DMS79 treated with DMSO at 0.1 percent for 48 hours (cell line): ENCODE results near the gene MACROD2.

Experiments
- DNase-seq: peaks from one replicate; lab custom pipeline; 2025; lab: John Stamatoyannopoulos, UW

The MACROD2 gene

GRCh38 chr20:15047601-15048000 is 1052.3 kb downstream of the MACROD2 start:
- DNase-seq = no peak

GRCh38 chr20:15056246-15056645 is 1060.9 kb downstream of the MACROD2 start:
- no peak for DNase-seq

GRCh38 chr20:15058841-15059240 is 1063.5 kb downstream of the MACROD2 start:
- no peak for DNase-seq

DNA sequence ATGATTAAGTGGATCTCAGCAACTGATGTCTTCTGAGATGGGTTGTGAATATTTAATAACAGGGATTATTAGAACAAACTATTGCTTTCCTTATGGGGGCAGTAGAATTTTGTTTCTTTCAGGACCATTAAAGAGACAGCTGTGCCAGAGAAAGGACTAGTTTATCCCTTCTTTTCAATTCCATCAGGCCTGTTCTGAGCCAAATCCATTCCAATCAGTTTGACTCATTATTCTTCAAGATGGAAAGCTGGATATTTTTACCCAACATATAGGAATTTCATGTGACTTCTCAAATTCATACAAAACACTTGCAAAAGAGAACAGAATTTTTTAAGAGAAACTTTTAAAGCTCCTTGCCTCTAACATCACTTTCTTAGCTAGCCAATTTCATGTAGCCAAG is 1064.1 kb downstream of the MACROD2 start:
- no peak for DNase-seq

GRCh38 chr20:15060265-15061060 is 1065.1 kb downstream of the MACROD2 start:
- no peak for DNase-seq

- no peak for DNase-seq
These were observed 1065.7 kb downstream of the MACROD2 start for GRCh38 chr20:15061061-15061430.

- no peak for DNase-seq
These were observed 1066.6 kb downstream of the MACROD2 start for GRCh38 chr20:15061955-15062354.

DNA sequence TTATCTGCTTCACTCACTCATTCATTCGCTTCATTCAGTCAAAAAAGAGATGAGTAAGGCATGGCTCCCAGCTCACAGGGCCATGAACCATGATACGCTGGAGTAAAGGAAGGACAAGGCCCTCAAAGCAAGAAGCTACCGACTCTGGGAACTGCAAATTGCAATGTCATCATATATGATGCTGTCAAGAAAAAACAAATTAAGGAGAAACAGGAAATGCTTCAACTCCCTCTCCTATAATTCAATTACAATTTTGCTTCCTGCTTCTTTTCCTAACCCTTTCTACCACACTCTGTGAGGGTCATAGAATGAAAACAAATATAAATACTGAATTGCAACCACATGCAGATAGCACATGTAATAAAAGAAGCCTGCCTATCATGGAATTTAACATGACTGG is 1067.8 kb downstream of the MACROD2 start:
- no peak for DNase-seq

- no peak for DNase-seq
These were observed 1069.4 kb downstream of the MACROD2 start for GRCh38 chr20:15064741-15065140.

DNA sequence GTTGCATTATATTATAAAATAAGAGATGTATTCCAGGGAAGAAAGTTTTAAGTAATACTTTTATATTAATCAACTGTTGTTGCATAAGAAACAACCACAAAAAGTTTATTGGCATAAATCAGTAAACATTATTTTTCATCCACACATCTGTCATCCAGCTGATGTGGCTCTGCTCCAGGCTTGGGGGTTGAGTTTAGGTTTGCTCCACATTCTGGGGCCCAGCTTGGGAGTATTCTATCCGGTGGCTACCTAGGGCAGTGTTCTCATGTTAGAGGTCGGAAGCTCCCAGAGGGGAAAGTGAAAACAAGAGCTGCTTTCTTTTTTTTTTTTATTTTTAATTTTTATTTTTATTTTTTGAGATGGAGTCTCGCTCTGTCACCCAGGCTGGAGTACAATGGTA is 1070.5 kb downstream of the MACROD2 start:
- no peak for DNase-seq

GRCh38 chr20:15068486-15068885 is 1073.2 kb downstream of the MACROD2 start:
- DNase-seq = no peak

DNA sequence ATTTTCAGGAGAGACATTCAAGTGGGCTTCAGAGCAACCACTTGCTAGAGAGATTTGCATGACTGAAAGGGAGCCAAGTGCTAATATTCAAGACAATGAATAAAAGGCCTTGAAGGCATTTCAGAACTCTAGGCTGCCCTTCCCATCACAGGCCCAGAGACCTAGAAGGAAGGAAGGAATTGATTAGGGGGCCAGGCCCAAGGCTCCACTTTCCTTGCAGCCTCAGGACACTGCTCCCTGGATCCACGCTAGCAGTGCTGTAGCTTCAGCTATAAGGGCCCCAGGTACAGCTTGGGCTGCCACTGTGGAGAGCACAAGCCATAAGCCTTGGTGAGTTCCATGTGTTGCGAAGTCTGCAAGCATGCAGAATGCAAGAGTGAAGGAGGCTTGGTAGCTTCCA is 1074.0 kb downstream of the MACROD2 start:
- DNase-seq = no peak

- DNase-seq = no peak
These were observed 1075.9 kb downstream of the MACROD2 start for GRCh38 chr20:15071085-15071808.

DNA sequence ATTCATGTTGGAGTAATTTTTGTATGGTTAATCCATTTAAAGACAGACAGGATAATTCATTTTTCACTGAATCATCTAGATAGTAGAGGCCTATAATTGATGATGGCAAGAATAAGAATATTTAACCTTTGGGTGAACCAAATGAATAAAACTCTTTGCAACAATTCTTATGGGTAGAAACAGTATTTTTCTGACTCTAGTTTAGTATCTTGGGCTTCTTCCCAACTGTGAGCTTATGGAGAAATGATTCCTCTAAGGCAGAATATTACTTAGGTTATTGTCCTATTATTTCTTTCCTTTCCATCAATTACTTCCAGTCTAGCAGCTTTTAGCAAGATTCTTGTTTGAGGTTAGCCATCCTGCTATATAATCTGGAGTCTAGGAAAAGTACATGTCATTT is 1077.0 kb downstream of the MACROD2 start:
- no peak for DNase-seq

DNA sequence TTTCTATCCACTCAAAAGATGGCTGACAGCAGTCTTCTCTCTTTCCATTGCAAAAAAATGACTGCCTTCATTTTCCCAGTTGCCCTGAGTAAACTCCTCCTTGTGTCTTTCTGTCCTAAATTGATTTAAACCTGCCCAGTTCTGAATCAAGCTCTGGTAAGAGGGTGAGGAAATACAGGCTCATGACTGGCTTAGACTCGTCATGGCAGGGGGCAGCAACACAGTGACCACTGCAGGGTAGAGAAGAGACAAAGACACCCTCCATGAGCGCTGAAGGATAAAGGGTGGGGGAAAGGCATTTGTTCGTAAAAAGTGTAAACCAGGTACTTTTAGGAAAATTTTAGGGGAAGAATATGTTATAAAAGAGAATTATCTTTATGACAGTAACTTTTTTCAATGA is 1080.3 kb downstream of the MACROD2 start:
- DNase-seq = no peak

- no peak for DNase-seq
These were observed 1081.5 kb downstream of the MACROD2 start for GRCh38 chr20:15076785-15077184.

- no peak for DNase-seq
These were observed 1082.5 kb downstream of the MACROD2 start for GRCh38 chr20:15077733-15078250.

- no peak for DNase-seq
These were observed 1084.5 kb downstream of the MACROD2 start for GRCh38 chr20:15079594-15080340.

- no peak for DNase-seq
These were observed 1085.9 kb downstream of the MACROD2 start for GRCh38 chr20:15081261-15081660.

GRCh38 chr20:15091421-15092037 is 1096.2 kb downstream of the MACROD2 start:
- no peak for DNase-seq

- no peak for DNase-seq
These were observed 1103.0 kb downstream of the MACROD2 start for GRCh38 chr20:15098351-15098750.

DNA sequence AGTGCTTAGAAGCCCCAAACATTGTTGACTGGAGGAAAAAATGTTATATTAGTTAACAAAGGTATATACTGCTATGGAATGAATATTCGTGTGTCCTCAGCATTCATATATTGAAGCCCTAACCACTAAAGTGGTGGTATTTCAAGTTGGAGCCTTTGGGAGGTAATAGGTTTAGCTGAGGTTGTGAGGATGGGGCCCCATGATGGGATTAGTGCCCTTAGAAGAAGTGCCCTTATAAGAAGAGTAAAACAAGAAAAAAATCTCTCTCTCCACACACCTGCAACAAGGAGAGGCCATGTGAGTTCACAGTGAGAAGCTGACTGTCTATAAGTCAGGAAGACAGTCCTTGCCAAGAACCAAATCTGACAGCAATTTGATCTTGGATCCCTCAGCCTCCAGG is 1103.8 kb downstream of the MACROD2 start:
- DNase-seq = no peak
